ENCODE data around the gene ECT2L.

DNA sequence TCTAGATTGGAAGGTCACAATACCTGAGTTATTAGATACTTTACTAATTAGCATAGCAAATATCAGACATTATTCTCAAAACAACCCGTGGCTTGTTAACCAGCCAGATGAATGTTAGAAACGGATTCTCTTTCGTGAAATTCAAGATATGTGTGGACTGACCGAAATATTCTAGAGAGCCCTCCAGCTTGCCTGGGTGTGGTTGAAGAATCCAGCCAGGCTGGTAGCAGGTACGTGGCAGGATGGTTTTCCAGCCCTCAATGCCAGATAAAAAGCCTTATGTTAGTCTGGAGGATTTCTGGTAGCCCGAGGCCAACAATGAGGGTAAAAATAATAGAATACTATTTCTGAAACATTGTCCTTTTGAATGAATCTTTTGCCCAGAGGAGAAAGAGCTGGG lies 19.3 kb downstream of the ECT2L start:
- TF ChIP-seq EP300 (IDR thresholded peaks at IDR 0.05) (no peak), POLR2A (IDR thresholded peaks at IDR 0.05; ENCODE audit: low read depth) (no peak), POLR2AphosphoS5 (IDR thresholded peaks at IDR 0.05) (no peak)
- TF ChIP-seq, protein P1, sequence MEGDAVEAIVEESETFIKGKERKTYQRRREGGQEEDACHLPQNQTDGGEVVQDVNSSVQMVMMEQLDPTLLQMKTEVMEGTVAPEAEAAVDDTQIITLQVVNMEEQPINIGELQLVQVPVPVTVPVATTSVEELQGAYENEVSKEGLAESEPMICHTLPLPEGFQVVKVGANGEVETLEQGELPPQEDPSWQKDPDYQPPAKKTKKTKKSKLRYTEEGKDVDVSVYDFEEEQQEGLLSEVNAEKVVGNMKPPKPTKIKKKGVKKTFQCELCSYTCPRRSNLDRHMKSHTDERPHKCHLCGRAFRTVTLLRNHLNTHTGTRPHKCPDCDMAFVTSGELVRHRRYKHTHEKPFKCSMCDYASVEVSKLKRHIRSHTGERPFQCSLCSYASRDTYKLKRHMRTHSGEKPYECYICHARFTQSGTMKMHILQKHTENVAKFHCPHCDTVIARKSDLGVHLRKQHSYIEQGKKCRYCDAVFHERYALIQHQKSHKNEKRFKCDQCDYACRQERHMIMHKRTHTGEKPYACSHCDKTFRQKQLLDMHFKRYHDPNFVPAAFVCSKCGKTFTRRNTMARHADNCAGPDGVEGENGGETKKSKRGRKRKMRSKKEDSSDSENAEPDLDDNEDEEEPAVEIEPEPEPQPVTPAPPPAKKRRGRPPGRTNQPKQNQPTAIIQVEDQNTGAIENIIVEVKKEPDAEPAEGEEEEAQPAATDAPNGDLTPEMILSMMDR (IDR thresholded peaks at IDR 0.05) = no peak

Measured in esophagus muscularis mucosa (tissue), 4 donors.